Keratinocyte (primary cell): ENCODE results near the gene RNF13. TPM values are rescaled to one million over a fixed set of nuclear protein-coding genes. Genes with fewer than 3 reads are reported as not detected.

Experiments used
- DNase-seq: peaks from one replicate; pipeline ENCODE4 v3.0.0-alpha.2; 2011; ENCODE audit warnings: low read depth, missing footprints, low spot score
- FAIRE-seq: peaks from 2 replicates; lab custom pipeline; 2011; peaks lifted over from hg19 to GRCh38; lab: Jason Lieb, UNC
- H2AFZ ChIP-seq: 2 replicates; pipeline ENCODE4 v1.6.0; 2012; ENCODE audit warnings: low read length, control low read depth, inconsistent platforms; ENCODE audit not compliant: control insufficient read depth
- H3K27ac ChIP-seq: 2 replicates; pipeline ENCODE4 v1.5.1; 2011; ENCODE audit warnings: low read length; ENCODE audit not compliant: control insufficient read depth, insufficient read depth
- H3K27me3 ChIP-seq: 3 replicates; pipeline ENCODE4 v1.6.0; 2011; ENCODE audit warnings: low read length; ENCODE audit not compliant: control insufficient read depth, insufficient read depth; ENCODE audit errors: extremely low read depth
- H3K36me3 ChIP-seq, 2 experiments: 2 replicates in 1 of 2; 3 replicates in 1 of 2; pipeline ENCODE4 v1.5.1; 2011; ENCODE audit warnings: low read length in 2 of 2, mild to moderate bottlenecking in 1 of 2; ENCODE audit not compliant: control insufficient read depth in 2 of 2, insufficient read depth in 2 of 2; ENCODE audit errors: extremely low read depth in 1 of 2
- H3K4me1 ChIP-seq: 3 replicates; pipeline ENCODE4 v1.5.1; 2011; ENCODE audit warnings: low read length; ENCODE audit not compliant: control insufficient read depth, insufficient read depth; ENCODE audit errors: extremely low read depth
- H3K4me2 ChIP-seq: 3 replicates; pipeline ENCODE4 v1.6.0; 2011; ENCODE audit warnings: low read depth, low read length; ENCODE audit not compliant: control insufficient read depth, insufficient read depth; ENCODE audit errors: extremely low read depth
- H3K4me3 ChIP-seq, 3 experiments: fragments of 200-600 bp in 1 of 3; sonication (generic) in 1 of 3; 2 replicates in 2 of 3; 3 replicates in 1 of 3; pipeline ENCODE4 v1.5.1; 2011 to 2016; ENCODE audit warnings: low read length in 3 of 3, mild to moderate bottlenecking in 3 of 3, control low read depth in 2 of 3, inconsistent platforms in 1 of 3, low read depth in 1 of 3, mixed read lengths in 1 of 3, mixed run types in 1 of 3, moderate library complexity in 1 of 3; ENCODE audit not compliant: control insufficient read depth in 2 of 3, insufficient read depth in 2 of 3; ENCODE audit errors: extremely low read depth in 1 of 3
- H3K79me2 ChIP-seq: 2 replicates; pipeline ENCODE4 v1.6.0; 2012; ENCODE audit warnings: low read length; ENCODE audit not compliant: control insufficient read depth, insufficient read depth
- H3K9ac ChIP-seq: 3 replicates; pipeline ENCODE4 v1.6.0; 2011; ENCODE audit warnings: low read length; ENCODE audit not compliant: control insufficient read depth, insufficient read depth; ENCODE audit errors: extremely low read depth
- H3K9me1 ChIP-seq: 3 replicates; pipeline ENCODE4 v1.6.0; 2011; ENCODE audit warnings: low read length; ENCODE audit not compliant: control insufficient read depth, insufficient read depth; ENCODE audit errors: extremely low read depth
- H3K9me3 ChIP-seq: 2 replicates; pipeline ENCODE4 v1.5.1; 2012; ENCODE audit warnings: low read depth, low read length; ENCODE audit not compliant: control insufficient read depth
- H4K20me1 ChIP-seq: 3 replicates; pipeline ENCODE4 v1.6.0; 2011; ENCODE audit warnings: low read length; ENCODE audit not compliant: control insufficient read depth, insufficient read depth; ENCODE audit errors: extremely low read depth
- CTCF ChIP-seq, 3 experiments: IDR thresholded peaks in 1 of 3; conservative IDR thresholded peaks in 1 of 3; optimal IDR thresholded peaks in 1 of 3; 2 replicates in 2 of 3; 3 replicates in 1 of 3; pipeline versions ENCODE3 to v1.5.1; 2011; ENCODE audit warnings: low read length in 3 of 3, mild to moderate bottlenecking in 3 of 3, moderate library complexity in 2 of 3, control low read depth in 1 of 3, inconsistent platforms in 1 of 3; ENCODE audit not compliant: insufficient read depth in 2 of 3; ENCODE audit errors: extremely low read depth in 1 of 3
- EZH2 ChIP-seq: IDR thresholded peaks from one replicate; pipeline ENCODE4 v1.6.1; 2012; ENCODE audit warnings: inconsistent platforms, mild to moderate bottlenecking, low read length, moderate library complexity
- dilution Hi-C: fragments of 300-500 bp; cut with MboI; formaldehyde crosslinking; loops from one replicate; pipeline ENCODE4 v1.7.0; 2020; ENCODE audit warnings: low sequenced_read_pairs; ENCODE audit not compliant: extremely low pct_ligation_motif_present
- polyA plus RNA-seq, 5 experiments: library from polyadenylated mRNA; depleted of rRNA in 3 of 5; stranded (reverse) in 3 of 5; stranded (forward) in 1 of 5; unstranded in 1 of 5; fragments of >200 nt; gene quantifications; 1 replicate in 1 of 5; 2 replicates in 3 of 5; 3 replicates in 1 of 5; pipeline versions ENCODE4 v1.2.1 to v1.2.3, GENCODE V29; 2011 to 2012; ENCODE audit warnings: missing spikeins in 2 of 5, low read depth in 1 of 5, low replicate concordance in 1 of 5

The RNF13 gene
- polyA plus RNA-seq, 1 donor (not counting 4 experiments of a cell fraction or from before 2014, with no cell fraction given), result 57.4 TPM

- H3K4me3 ChIP-seq, result no peak overlapping the region
- no peak overlapping the region for H3K27ac ChIP-seq
- H3K9me1 ChIP-seq, result no peaks in the 10 kb centered on the region
- H3K9ac ChIP-seq, result no peak overlapping the region
- no peaks in the 10 kb centered on the region for H3K27me3 ChIP-seq
- DNase-seq (no peak), FAIRE-seq (no peak)
- no peaks in the 10 kb centered on the region for H3K4me1 ChIP-seq
- dilution Hi-C loops, result no loop called here
- TF ChIP-seq EZH2 (no peak), CTCF (optimal IDR thresholded peaks at IDR 0.05 in 1 of 3, IDR thresholded peaks at IDR 0.05 in 1 of 3, conservative IDR thresholded peaks at IDR 0.05 in 1 of 3; ENCODE audit: extremely low read depth in 1 of 3, insufficient read depth in 2 of 3, low read length in 3 of 3) (no peak)
- no peak overlapping the region for H2AFZ ChIP-seq
- no peak overlapping the region for H3K4me2 ChIP-seq
- peaks cover 3% of the 10 kb centered on the region for H3K9me3 ChIP-seq
- no peaks in the 10 kb centered on the region for H4K20me1 ChIP-seq
- peaks cover 0 to 2% of the 10 kb centered on the region in 2 experiments for H3K36me3 ChIP-seq
- H3K79me2 ChIP-seq, result no peaks in the 10 kb centered on the region
Measured at GRCh38 chr3:149933858-149934257, 120.8 kb downstream of the RNF13 start.

- Histone ChIP-seq H3K4me1 (no peaks in the 10 kb centered on the region), H3K27ac (no peak overlapping the region), H3K9ac (no peak overlapping the region), H4K20me1 (no peaks in the 10 kb centered on the region), H3K9me3 (peaks cover 3% of the 10 kb centered on the region), H3K36me3 (peaks cover 0 to 2% of the 10 kb centered on the region in 2 experiments), H3K4me3 (no peak overlapping the region), H3K9me1 (no peaks in the 10 kb centered on the region), H3K4me2 (no peak overlapping the region), H3K79me2 (no peaks in the 10 kb centered on the region), H3K27me3 (no peaks in the 10 kb centered on the region), H2AFZ (no peak overlapping the region)
- DNase-seq (no peak), FAIRE-seq (no peak)
- dilution Hi-C loops, result no loop called here
- TF ChIP-seq CTCF (optimal IDR thresholded peaks at IDR 0.05 in 1 of 3, IDR thresholded peaks at IDR 0.05 in 1 of 3, conservative IDR thresholded peaks at IDR 0.05 in 1 of 3; ENCODE audit: extremely low read depth in 1 of 3, insufficient read depth in 2 of 3, low read length in 3 of 3), result no peak
- TF ChIP-seq EZH2, result no peak
Measured at GRCh38 chr3:149934524-149934923, 121.5 kb downstream of the RNF13 start.
